Adrenal gland (tissue), 5 donors: ENCODE measurements around the gene EIPR1.

Experiments
- CTCF ChIP-seq, 6 experiments: fragments of 450-650 bp in 4 of 6; fragments of 200-600 bp in 2 of 6; sonication (generic) in 1 of 6; IDR thresholded peaks; 1 replicate in 5 of 6; 2 replicates in 1 of 6; pipeline versions ENCODE4 v1.5.1 to v1.8.0; 2016 to 2021; ENCODE audit warnings: antibody characterized with exemption in 6 of 6, mild to moderate bottlenecking in 2 of 6, moderate library complexity in 1 of 6
- POLR2A ChIP-seq, 2 donors: fragments of 450-650 bp; IDR thresholded peaks; one replicate each; pipeline ENCODE4 v1.6.1; 2017; ENCODE audit warnings: antibody characterized with exemption in 2 of 2, mild to moderate bottlenecking in 2 of 2, moderate library complexity in 1 of 2
- donor health status: DM: no; HTN: no; CAD: no.

GRCh38 chr2:3289971-3290370, 87.6 kb downstream of the EIPR1 start:
- TF ChIP-seq CTCF (IDR thresholded peaks at IDR 0.05): no peak
- no peak for TF ChIP-seq POLR2A (IDR thresholded peaks at IDR 0.05)
